Measurements from ENCODE around the gene CFTR.

DNA sequence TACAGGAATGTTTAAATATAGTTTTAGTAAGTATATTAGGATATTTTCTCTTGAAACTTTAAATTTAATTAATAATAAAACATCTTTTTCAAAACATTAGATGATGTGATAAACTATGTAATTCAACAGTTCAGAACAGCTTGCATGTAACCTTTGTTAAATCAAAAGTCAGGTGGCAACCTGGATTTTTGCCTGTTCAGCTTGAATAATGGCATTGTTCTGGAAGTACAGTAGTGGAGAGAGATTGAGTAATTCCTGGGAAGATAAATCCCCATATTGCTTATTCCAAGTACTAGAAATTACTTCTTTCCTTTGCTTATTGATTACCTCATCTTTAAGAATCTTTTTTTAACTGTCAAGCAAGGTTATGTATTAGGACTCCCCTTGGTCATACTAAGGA, 20.1 kb upstream of the CFTR start:
- TF ChIP-seq, protein P1, sequence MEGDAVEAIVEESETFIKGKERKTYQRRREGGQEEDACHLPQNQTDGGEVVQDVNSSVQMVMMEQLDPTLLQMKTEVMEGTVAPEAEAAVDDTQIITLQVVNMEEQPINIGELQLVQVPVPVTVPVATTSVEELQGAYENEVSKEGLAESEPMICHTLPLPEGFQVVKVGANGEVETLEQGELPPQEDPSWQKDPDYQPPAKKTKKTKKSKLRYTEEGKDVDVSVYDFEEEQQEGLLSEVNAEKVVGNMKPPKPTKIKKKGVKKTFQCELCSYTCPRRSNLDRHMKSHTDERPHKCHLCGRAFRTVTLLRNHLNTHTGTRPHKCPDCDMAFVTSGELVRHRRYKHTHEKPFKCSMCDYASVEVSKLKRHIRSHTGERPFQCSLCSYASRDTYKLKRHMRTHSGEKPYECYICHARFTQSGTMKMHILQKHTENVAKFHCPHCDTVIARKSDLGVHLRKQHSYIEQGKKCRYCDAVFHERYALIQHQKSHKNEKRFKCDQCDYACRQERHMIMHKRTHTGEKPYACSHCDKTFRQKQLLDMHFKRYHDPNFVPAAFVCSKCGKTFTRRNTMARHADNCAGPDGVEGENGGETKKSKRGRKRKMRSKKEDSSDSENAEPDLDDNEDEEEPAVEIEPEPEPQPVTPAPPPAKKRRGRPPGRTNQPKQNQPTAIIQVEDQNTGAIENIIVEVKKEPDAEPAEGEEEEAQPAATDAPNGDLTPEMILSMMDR (IDR thresholded peaks at IDR 0.05; ENCODE audit: insufficient read depth, low read length, poor library complexity, severe bottlenecking): no peak
- TF ChIP-seq EZH2phosphoT487 (conservative IDR thresholded peaks at IDR 0.05; ENCODE audit: low read length): no peak
